GM10266 (cell line): ENCODE measurements around the gene CMAS.

Experiments
- DNase-seq: peaks from one replicate; pipeline ENCODE4 v3.0.0; 2012; ENCODE audit errors: extremely low spot score
- TF ChIP-seq, protein P1 (sequence below): IDR thresholded peaks from 2 replicates; pipeline ENCODE4 v1.5.1; 2012; ENCODE audit warnings: mild to moderate bottlenecking, low read depth; ENCODE audit not compliant: control insufficient read depth, insufficient read depth; ENCODE audit errors: missing control alignments

The CMAS gene

GRCh38 chr12:22037947-22038346 is 8.1 kb upstream of the CMAS start:
- DNase-seq = no peak
- TF ChIP-seq, protein P1, sequence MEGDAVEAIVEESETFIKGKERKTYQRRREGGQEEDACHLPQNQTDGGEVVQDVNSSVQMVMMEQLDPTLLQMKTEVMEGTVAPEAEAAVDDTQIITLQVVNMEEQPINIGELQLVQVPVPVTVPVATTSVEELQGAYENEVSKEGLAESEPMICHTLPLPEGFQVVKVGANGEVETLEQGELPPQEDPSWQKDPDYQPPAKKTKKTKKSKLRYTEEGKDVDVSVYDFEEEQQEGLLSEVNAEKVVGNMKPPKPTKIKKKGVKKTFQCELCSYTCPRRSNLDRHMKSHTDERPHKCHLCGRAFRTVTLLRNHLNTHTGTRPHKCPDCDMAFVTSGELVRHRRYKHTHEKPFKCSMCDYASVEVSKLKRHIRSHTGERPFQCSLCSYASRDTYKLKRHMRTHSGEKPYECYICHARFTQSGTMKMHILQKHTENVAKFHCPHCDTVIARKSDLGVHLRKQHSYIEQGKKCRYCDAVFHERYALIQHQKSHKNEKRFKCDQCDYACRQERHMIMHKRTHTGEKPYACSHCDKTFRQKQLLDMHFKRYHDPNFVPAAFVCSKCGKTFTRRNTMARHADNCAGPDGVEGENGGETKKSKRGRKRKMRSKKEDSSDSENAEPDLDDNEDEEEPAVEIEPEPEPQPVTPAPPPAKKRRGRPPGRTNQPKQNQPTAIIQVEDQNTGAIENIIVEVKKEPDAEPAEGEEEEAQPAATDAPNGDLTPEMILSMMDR = no peak

GRCh38 chr12:22038734-22039133 is 7.3 kb upstream of the CMAS start:
- DNase-seq = no peak
- TF ChIP-seq, protein P1 = no peak

DNA sequence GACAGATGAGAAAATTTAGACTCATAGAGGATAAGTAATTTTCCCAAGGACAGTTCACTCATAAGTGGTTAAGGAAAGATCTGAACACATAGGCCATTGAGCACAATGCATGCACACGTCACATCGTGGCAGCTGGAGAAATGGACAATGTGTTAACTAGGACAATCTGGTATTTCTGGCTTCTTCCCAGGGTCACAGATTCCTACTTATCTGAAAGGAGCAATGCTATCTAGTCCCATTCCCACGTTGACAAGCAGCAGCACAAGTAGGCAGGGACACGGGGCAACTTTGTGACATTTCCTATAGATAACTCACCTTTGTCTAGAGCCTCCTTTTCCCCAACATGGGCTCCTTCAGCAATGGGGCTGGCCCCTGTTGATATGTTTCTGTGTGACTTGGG is 6.7 kb upstream of the CMAS start:
- DNase-seq = no peak
- TF ChIP-seq, protein P1 = no peak

GRCh38 chr12:22042976-22043669 is 2.9 kb upstream of the CMAS start:
- TF ChIP-seq, protein P1 = no peak

GRCh38 chr12:22043943-22044342 is 2.1 kb upstream of the CMAS start:
- TF ChIP-seq, protein P1 = no peak
- no peak for DNase-seq

More at GRCh38 chr12:22042976-22043669, 2.9 kb upstream of the CMAS start:
- no peak for DNase-seq

- no peak for DNase-seq
- TF ChIP-seq, protein P1 = no peak
These were observed 1.6 kb upstream of the CMAS start for GRCh38 chr12:22044391-22044790.

- TF ChIP-seq, protein P1 = no peak
- DNase-seq = no peak
These were observed 961 bp downstream of the CMAS start for GRCh38 chr12:22046968-22047390.
